Measurements from ENCODE around the gene DCPS.

DNA sequence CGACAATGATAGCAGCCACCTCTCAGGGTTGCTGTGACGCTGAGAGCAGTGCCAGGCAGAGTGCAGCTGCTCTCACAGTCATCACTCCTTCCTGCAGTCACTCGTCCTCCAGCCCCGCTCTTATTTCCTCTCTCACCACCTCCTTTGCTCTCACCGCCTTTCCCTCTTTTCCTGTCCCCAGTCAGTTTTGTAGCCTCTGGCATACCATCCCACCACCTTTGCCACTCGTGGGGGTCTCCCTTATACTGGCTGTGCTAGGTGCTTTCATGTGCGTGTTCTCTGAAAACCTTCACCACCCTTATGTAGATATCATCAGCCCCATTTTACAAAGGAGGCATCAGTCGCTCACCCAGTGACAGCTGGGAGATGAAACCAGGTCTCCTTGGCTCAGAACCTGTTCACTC lies 32.3 kb downstream of the DCPS start:
- TF ChIP-seq, protein P1, sequence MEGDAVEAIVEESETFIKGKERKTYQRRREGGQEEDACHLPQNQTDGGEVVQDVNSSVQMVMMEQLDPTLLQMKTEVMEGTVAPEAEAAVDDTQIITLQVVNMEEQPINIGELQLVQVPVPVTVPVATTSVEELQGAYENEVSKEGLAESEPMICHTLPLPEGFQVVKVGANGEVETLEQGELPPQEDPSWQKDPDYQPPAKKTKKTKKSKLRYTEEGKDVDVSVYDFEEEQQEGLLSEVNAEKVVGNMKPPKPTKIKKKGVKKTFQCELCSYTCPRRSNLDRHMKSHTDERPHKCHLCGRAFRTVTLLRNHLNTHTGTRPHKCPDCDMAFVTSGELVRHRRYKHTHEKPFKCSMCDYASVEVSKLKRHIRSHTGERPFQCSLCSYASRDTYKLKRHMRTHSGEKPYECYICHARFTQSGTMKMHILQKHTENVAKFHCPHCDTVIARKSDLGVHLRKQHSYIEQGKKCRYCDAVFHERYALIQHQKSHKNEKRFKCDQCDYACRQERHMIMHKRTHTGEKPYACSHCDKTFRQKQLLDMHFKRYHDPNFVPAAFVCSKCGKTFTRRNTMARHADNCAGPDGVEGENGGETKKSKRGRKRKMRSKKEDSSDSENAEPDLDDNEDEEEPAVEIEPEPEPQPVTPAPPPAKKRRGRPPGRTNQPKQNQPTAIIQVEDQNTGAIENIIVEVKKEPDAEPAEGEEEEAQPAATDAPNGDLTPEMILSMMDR (IDR thresholded peaks at IDR 0.05), result no peak
- TF ChIP-seq POLR2A (IDR thresholded peaks at IDR 0.05), result no peak

Data from Peyer's patch (tissue), 4 donors.